CD4-positive, CD25-positive, alpha-beta regulatory T cell (primary cell): ENCODE measurements around the gene LIN7A. TPM values are rescaled to one million over a fixed set of nuclear protein-coding genes. Genes with fewer than 3 reads are reported as not detected.

ENCODE experiments used
- ATAC-seq, 2 donors: fragments of 150-1000 bp; cut with Tn5 transposase; one replicate each; pipeline ENCODE4 v1.10.0; 2021; ENCODE audit warnings: low read depth in 2 of 2, moderate number of reproducible peaks in 2 of 2, moderate library complexity in 1 of 2
- DNase-seq, 3 donors: peaks; one replicate each; pipeline versions ENCODE4 v3.0.0 to v3.0.0-alpha.2; 2012 to 2022; ENCODE audit warnings: mixed read lengths in 1 of 3
- H3K27ac ChIP-seq: one replicate; pipeline ENCODE4 v1.7.0; 2013; ENCODE audit warnings: mild to moderate bottlenecking, low read length; ENCODE audit not compliant: insufficient read depth, poor library complexity, severe bottlenecking
- H3K27me3 ChIP-seq: one replicate; pipeline ENCODE4 v1.7.0; 2013; ENCODE audit warnings: low read length; ENCODE audit not compliant: control insufficient read depth, insufficient read depth
- H3K36me3 ChIP-seq: one replicate; pipeline ENCODE4 v1.7.0; 2013; ENCODE audit warnings: mild to moderate bottlenecking, low read length, moderate library complexity; ENCODE audit not compliant: control insufficient read depth, insufficient read depth
- H3K4me1 ChIP-seq: 2 replicates; pipeline ENCODE4 v1.7.0; 2013; ENCODE audit warnings: mild to moderate bottlenecking, low read length; ENCODE audit not compliant: insufficient read depth, control insufficient read depth, poor library complexity, severe bottlenecking
- H3K4me3 ChIP-seq: one replicate; pipeline ENCODE4 v1.7.0; 2013; ENCODE audit warnings: low read depth, mild to moderate bottlenecking, low read length, moderate library complexity
- H3K9me3 ChIP-seq, 2 experiments: 1 replicate in 1 of 2; 2 replicates in 1 of 2; pipeline ENCODE4 v1.7.0; 2013; ENCODE audit warnings: low read length in 2 of 2, mild to moderate bottlenecking in 1 of 2, moderate library complexity in 1 of 2; ENCODE audit not compliant: control insufficient read depth in 2 of 2
- H3K27ac Mint-ChIP-seq, 3 donors: one replicate each; pipeline ENCODE4 v1.8.0; 2020 to 2022; ENCODE audit warnings: mild to moderate bottlenecking in 3 of 3, mixed read lengths in 3 of 3, moderate library complexity in 2 of 3
- H3K27me3 Mint-ChIP-seq: one replicate; pipeline ENCODE4 v1.8.0; 2022; ENCODE audit warnings: mild to moderate bottlenecking, mixed read lengths
- H3K36me3 Mint-ChIP-seq: one replicate; pipeline ENCODE4 v1.8.0; 2020; ENCODE audit warnings: mixed read lengths
- H3K4me1 Mint-ChIP-seq, 4 donors: one replicate each; pipeline ENCODE4 v1.8.0; 2020 to 2022; ENCODE audit warnings: mixed read lengths in 4 of 4, mild to moderate bottlenecking in 1 of 4
- H3K4me3 Mint-ChIP-seq, 4 donors: one replicate each; pipeline ENCODE4 v1.8.0; 2020 to 2022; ENCODE audit warnings: mild to moderate bottlenecking in 4 of 4, mixed read lengths in 4 of 4, moderate library complexity in 3 of 4
- H3K9me3 Mint-ChIP-seq, 7 donors: one replicate each; pipeline ENCODE4 v1.8.0; 2020 to 2022; ENCODE audit warnings: mixed read lengths in 7 of 7, mild to moderate bottlenecking in 3 of 7, moderate library complexity in 2 of 7
- polyA plus RNA-seq, 4 donors: library from polyadenylated mRNA; unstranded; fragments of 300-500 nt; fragmentation: Illumina TruSeq; gene quantifications; one replicate each; pipeline ENCODE4 v1.2.3, GENCODE V29; 2021
- total RNA-seq: library from RNA; stranded (reverse); gene quantifications from one replicate; pipeline ENCODE4 v1.2.3, GENCODE V29; 2022

The LIN7A gene
- total and polyA plus RNA-seq, 5 donors from 2014 or later: 0.05 to 0.80 (median 0.30) TPM

DNA sequence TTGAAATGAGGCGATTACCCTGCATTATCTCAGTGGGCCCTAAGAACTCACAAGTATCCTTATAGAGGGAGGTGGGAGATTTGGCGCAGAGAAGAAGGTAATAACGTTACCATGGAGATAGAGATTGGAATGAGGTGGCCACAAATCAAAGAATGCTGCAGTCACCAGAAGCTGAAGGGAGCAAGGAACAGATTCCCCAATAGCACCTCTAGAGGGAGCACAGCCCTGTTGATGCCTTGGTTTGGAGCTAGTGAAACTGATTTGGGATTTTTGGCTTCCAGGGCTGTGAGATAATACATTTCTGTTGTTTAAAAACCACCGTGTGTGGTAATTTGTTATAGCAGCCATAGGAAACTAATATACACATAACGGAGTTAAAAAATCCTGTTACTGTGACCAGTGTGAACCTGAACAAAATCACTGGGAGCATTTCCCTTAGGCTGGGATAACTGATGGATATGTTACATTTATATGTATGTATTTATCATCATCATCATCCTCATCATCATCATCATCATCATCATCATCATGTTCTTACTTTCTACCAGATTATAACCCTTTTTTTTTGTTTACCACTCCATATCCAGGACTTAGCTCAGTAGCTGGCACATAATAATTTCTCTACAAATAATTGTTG is 100.3 kb downstream of the LIN7A start:
- no peaks in the 10 kb centered on the region for H3K27me3 Mint-ChIP-seq
- H3K4me1 Mint-ChIP-seq: no peaks in the 10 kb centered on the region
- DNase-seq (no peak), ATAC-seq (no peak)
- H3K4me1 ChIP-seq: no peaks in the 10 kb centered on the region
- peaks cover 0 to 12% (median 7%) of the 10 kb centered on the region in 7 donors for H3K9me3 Mint-ChIP-seq
- no peak overlapping the region for H3K4me3 Mint-ChIP-seq
- H3K27ac Mint-ChIP-seq: peak overlapping the region in 1 of 3 donors; percentile 24
- no peak overlapping the region for H3K27ac ChIP-seq
- no peak overlapping the region for H3K4me3 ChIP-seq
- no peaks in the 10 kb centered on the region for H3K9me3 ChIP-seq
- no peaks in the 10 kb centered on the region for H3K27me3 ChIP-seq
- no peaks in the 10 kb centered on the region for H3K36me3 ChIP-seq
- no peaks in the 10 kb centered on the region for H3K36me3 Mint-ChIP-seq

DNA sequence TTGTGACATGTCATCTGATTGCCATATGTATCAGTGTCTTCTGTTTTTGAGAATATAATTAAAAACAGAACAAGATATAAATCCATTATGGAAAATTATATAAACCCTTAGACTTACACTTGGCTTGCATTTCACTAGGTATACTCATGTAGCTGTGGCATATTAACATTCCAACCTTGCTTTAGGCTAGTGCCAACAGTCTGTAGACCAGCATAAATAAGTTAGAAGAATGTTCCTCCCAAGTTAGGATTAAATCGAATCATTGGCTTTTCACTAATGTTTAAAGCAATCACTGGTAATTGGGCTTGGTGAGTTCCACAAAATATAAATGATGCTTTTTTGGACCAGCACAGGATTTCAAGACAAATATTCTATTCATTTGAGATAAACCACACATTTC is 103.0 kb downstream of the LIN7A start:
- no peaks in the 10 kb centered on the region for H3K27me3 Mint-ChIP-seq
- H3K36me3 ChIP-seq: no peaks in the 10 kb centered on the region

DNA sequence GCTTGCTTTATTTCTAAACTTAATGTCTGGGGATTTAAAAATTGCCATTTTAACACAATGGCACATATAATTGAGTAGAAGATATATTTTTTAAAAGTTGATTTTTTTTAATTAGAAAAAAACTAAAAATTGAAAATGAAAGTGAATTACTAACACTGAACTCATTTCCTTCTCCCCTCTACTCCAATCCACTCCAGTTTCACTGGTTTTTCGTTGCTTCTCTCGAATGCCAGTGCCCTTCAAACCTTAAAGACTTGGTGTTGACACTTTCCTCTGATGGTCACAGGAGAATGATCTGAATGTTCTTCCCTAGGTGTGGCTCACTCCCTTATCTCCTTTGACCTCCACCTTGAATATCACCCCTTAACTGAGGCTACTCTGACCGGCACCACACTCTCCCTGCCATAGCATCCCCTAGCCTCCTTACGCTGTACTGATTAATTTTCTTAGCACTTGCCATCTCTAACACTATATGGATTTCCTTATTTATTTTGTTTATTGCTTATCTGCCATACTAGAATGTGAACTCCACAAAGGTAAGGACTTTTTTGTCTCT is 107.1 kb downstream of the LIN7A start:
- no peak overlapping the region for H3K4me3 Mint-ChIP-seq

More for the DNA sequence above, 103.0 kb downstream of the LIN7A start:
- no peak for ATAC-seq
- H3K27me3 ChIP-seq: no peaks in the 10 kb centered on the region
- no peaks in the 10 kb centered on the region for H3K36me3 Mint-ChIP-seq
- no peak overlapping the region for H3K27ac Mint-ChIP-seq
- no peaks in the 10 kb centered on the region for H3K4me1 ChIP-seq
- no peak overlapping the region for H3K27ac ChIP-seq
- DNase-seq: no peak
- no peaks in the 10 kb centered on the region for H3K4me1 Mint-ChIP-seq
- no peak overlapping the region for H3K4me3 Mint-ChIP-seq
- H3K4me3 ChIP-seq: no peak overlapping the region
- peaks cover 0 to 17% (median 7%) of the 10 kb centered on the region in 7 donors for H3K9me3 Mint-ChIP-seq
- H3K9me3 ChIP-seq: no peaks in the 10 kb centered on the region

DNA sequence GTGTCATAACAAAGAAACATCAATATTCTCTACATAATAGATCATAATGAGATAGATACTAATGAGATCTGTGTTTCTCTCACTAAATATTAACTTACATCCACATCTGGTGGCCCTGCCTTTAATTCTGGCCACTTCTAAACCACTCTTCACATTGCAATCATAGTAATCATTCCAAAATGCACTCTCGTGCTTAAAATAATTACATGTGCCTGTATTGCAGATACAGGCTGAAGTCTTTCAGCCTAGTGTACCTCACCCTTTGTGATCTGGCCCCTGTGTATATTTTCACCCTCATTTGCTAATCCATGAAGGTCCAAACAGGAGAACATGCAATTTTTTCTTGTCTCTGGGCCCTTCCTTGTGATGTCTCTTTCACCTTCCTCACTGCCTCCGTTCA is 108.0 kb downstream of the LIN7A start:
- peaks cover 0 to 21% (median 3%) of the 10 kb centered on the region in 7 donors for H3K9me3 Mint-ChIP-seq
- no peaks in the 10 kb centered on the region for H3K4me1 Mint-ChIP-seq
- no peaks in the 10 kb centered on the region for H3K36me3 Mint-ChIP-seq

More for the DNA sequence above, 107.1 kb downstream of the LIN7A start:
- ATAC-seq: no peak
- no peak for DNase-seq
- no peaks in the 10 kb centered on the region for H3K36me3 ChIP-seq
- no peak overlapping the region for H3K4me3 ChIP-seq
- no peak overlapping the region for H3K27ac ChIP-seq
- H3K4me1 ChIP-seq: no peaks in the 10 kb centered on the region
- Mint-ChIP-seq H3K27ac (no peak overlapping the region), H3K9me3 (peaks cover 0 to 21% (median 3%) of the 10 kb centered on the region in 7 donors), H3K36me3 (no peaks in the 10 kb centered on the region), H3K4me1 (no peaks in the 10 kb centered on the region), H3K27me3 (no peaks in the 10 kb centered on the region)
- no peaks in the 10 kb centered on the region for H3K27me3 ChIP-seq
- H3K9me3 ChIP-seq: no peaks in the 10 kb centered on the region

DNA sequence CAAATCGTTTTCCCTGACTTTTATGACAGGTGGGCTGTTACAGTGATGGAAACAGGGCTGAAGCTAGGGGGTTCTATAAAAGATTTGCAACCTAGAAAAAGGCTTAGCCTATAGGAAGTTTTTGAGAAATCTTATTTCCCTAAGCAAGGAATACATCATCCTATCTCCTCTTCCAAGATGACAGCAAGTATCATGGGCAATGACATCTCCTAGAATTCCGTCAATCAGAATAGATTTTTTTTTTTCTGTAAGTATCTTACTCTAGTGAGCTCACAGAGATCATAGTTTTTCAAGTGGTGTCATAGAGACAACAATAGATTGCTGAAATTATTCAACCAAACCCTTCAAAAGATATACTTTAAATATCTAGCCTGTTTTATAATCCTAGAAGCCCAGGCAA is 112.2 kb downstream of the LIN7A start:
- Mint-ChIP-seq H3K4me3 (no peak overlapping the region), H3K9me3 (peaks cover 2 to 16% (median 5%) of the 10 kb centered on the region in 7 donors)

More for the DNA sequence above, 108.0 kb downstream of the LIN7A start:
- H3K27ac ChIP-seq: no peak overlapping the region
- H3K36me3 ChIP-seq: no peaks in the 10 kb centered on the region
- no peak overlapping the region for H3K4me3 ChIP-seq
- H3K27me3 Mint-ChIP-seq: no peaks in the 10 kb centered on the region
- no peak for ATAC-seq
- no peaks in the 10 kb centered on the region for H3K9me3 ChIP-seq
- DNase-seq: no peak
- H3K4me1 ChIP-seq: no peaks in the 10 kb centered on the region
- no peaks in the 10 kb centered on the region for H3K27me3 ChIP-seq
- H3K4me3 Mint-ChIP-seq: no peak overlapping the region
- no peak overlapping the region for H3K27ac Mint-ChIP-seq

DNA sequence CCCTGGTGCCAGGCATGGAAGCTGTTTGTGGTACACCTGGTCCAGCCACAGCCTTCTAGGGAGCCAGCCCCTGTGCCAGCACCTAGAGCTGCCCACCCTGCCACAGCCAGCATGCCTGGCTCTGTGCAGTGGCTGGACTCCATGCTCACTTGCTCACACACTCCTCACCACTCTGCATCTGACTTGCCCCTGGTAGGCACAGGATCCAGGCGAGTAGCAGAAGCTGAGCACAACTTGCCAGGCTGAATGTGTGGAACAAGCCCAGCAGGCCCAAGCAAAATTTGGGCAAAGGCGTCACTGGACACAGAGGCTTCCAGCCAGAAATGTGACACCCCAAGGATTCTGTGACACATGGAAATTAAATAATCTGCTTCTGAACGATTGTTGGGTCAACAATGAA is 114.3 kb downstream of the LIN7A start:
- ATAC-seq (no peak), DNase-seq (no peak)
- H3K27ac ChIP-seq: no peak overlapping the region
- peaks cover 0 to 3% of the 10 kb centered on the region in 2 experiments for H3K9me3 ChIP-seq
- H3K36me3 ChIP-seq: no peaks in the 10 kb centered on the region
- Mint-ChIP-seq H3K36me3 (no peaks in the 10 kb centered on the region), H3K4me1 (no peaks in the 10 kb centered on the region), H3K9me3 (peaks cover 2 to 16% (median 5%) of the 10 kb centered on the region in 7 donors), H3K27ac (no peak overlapping the region), H3K27me3 (no peaks in the 10 kb centered on the region), H3K4me3 (no peak overlapping the region)
- no peaks in the 10 kb centered on the region for H3K27me3 ChIP-seq
- no peak overlapping the region for H3K4me3 ChIP-seq
- H3K4me1 ChIP-seq: no peaks in the 10 kb centered on the region

More for the DNA sequence above, 112.2 kb downstream of the LIN7A start:
- H3K27ac Mint-ChIP-seq: no peak overlapping the region
- no peaks in the 10 kb centered on the region for H3K27me3 Mint-ChIP-seq
- H3K36me3 ChIP-seq: no peaks in the 10 kb centered on the region
- H3K4me1 Mint-ChIP-seq: no peaks in the 10 kb centered on the region
- H3K27me3 ChIP-seq: no peaks in the 10 kb centered on the region
- no peak overlapping the region for H3K4me3 ChIP-seq
- ATAC-seq (no peak), DNase-seq (no peak)
- no peaks in the 10 kb centered on the region for H3K4me1 ChIP-seq
- no peaks in the 10 kb centered on the region for H3K36me3 Mint-ChIP-seq
- peaks cover 0 to 3% of the 10 kb centered on the region in 2 experiments for H3K9me3 ChIP-seq
- H3K27ac ChIP-seq: no peak overlapping the region

DNA sequence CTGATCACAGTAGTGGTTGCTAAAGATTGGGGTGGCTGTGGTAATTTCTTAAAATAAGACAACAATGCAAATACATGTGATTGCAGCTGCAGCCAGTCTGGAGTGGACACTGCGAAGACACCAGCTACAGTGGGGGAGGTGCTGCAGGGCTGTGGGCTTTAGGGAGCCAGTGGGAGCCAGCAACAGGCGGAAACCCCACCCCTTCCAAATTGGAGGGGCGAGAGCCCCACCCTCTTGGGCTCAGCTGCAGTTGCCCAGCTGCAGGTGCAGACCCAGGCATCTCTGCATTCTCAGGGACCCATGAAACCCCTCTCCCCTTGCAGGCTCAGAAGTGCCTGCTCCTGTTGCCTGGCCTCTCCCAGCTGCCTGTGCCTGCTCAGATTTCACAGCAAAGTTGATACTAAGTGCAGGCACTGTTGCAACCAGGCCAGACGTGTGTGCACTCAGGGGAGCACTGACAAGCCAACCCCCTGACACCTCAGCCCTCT is 116.2 kb downstream of the LIN7A start:
- Mint-ChIP-seq H3K9me3 (peaks cover 0 to 8% (median 3%) of the 10 kb centered on the region in 7 donors), H3K4me3 (no peak overlapping the region)
- ATAC-seq: no peak

DNA sequence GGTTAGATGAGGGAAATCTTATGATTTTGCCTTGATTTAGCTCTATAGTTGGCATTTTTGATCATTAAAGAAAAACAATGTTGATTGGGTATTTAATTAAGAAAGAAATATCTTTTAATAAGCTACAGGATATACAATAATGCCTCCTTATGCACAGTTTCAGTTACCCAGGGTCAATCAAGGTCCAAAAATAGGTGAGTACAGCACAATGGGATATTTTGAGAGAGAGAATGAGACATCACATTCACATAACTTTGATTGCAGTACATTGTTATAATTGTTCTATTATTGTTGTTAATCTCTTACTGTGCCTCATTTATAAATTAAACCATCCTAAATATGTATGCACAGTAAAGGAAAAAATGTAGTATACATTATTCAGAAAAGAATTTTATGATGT is 118.9 kb downstream of the LIN7A start:
- DNase-seq (no peak), ATAC-seq (no peak)
- H3K36me3 Mint-ChIP-seq: no peaks in the 10 kb centered on the region
- no peak overlapping the region for H3K4me3 ChIP-seq
- no peaks in the 10 kb centered on the region for H3K27me3 Mint-ChIP-seq
- H3K4me1 Mint-ChIP-seq: no peaks in the 10 kb centered on the region
- no peaks in the 10 kb centered on the region for H3K36me3 ChIP-seq
- H3K9me3 Mint-ChIP-seq: peaks cover 0 to 7% (median 2%) of the 10 kb centered on the region in 7 donors
- no peak overlapping the region for H3K4me3 Mint-ChIP-seq
- H3K4me1 ChIP-seq: no peaks in the 10 kb centered on the region
- H3K27me3 ChIP-seq: no peaks in the 10 kb centered on the region
- H3K27ac ChIP-seq: no peak overlapping the region
- peaks cover 0 to 3% of the 10 kb centered on the region in 2 experiments for H3K9me3 ChIP-seq
- H3K27ac Mint-ChIP-seq: no peak overlapping the region

More for the DNA sequence above, 116.2 kb downstream of the LIN7A start:
- H3K36me3 ChIP-seq: no peaks in the 10 kb centered on the region
- H3K4me1 Mint-ChIP-seq: no peaks in the 10 kb centered on the region
- H3K27me3 ChIP-seq: no peaks in the 10 kb centered on the region
- no peak for DNase-seq
- no peak overlapping the region for H3K27ac Mint-ChIP-seq
- H3K27me3 Mint-ChIP-seq: no peaks in the 10 kb centered on the region
- peaks cover 0 to 3% of the 10 kb centered on the region in 2 experiments for H3K9me3 ChIP-seq
- no peaks in the 10 kb centered on the region for H3K4me1 ChIP-seq
- H3K27ac ChIP-seq: no peak overlapping the region
- no peak overlapping the region for H3K4me3 ChIP-seq
- H3K36me3 Mint-ChIP-seq: no peaks in the 10 kb centered on the region
